Ishikawa (cell line): ENCODE results near the gene PLEKHA1.
A peak's percentile ranks its signal among the peaks of the same experiment; 100 is the strongest.

ENCODE experiments used
- CEBPB ChIP-seq: IDR thresholded peaks from 2 replicates; pipeline ENCODE4 v1.6.1; 2012
- CREB1 ChIP-seq: IDR thresholded peaks from 2 replicates; pipeline ENCODE4 v1.6.1; 2012; ENCODE audit warnings: low read depth
- EGR1 ChIP-seq: IDR thresholded peaks from 2 replicates; pipeline ENCODE4 v1.6.1; 2012
- EP300 ChIP-seq: IDR thresholded peaks from 2 replicates; pipeline ENCODE4 v1.6.1; 2012; ENCODE audit warnings: borderline replicate concordance
- FOXM1 ChIP-seq: IDR thresholded peaks from 2 replicates; pipeline ENCODE4 v1.6.1; 2012; ENCODE audit warnings: low read depth, borderline replicate concordance
- NFIC ChIP-seq: IDR thresholded peaks from 2 replicates; pipeline ENCODE4 v1.6.1; 2012
- RAD21 ChIP-seq: IDR thresholded peaks from 2 replicates; pipeline ENCODE4 v1.6.1; 2012; ENCODE audit warnings: low read depth
- TAF1 ChIP-seq: IDR thresholded peaks from 2 replicates; pipeline ENCODE4 v1.6.1; 2012; ENCODE audit warnings: low read depth, mild to moderate bottlenecking
- TCF12 ChIP-seq: IDR thresholded peaks from 2 replicates; pipeline ENCODE4 v1.6.1; 2012; ENCODE audit warnings: low read depth
- TEAD4 ChIP-seq: IDR thresholded peaks from 2 replicates; pipeline ENCODE4 v1.6.1; 2012
- YY1 ChIP-seq: IDR thresholded peaks from 2 replicates; pipeline ENCODE4 v1.6.1; 2012; ENCODE audit warnings: low read depth
- ZBTB7A ChIP-seq: IDR thresholded peaks from 2 replicates; pipeline ENCODE4 v1.6.1; 2012; ENCODE audit warnings: low read depth
- TF ChIP-seq, protein P1 (sequence below): IDR thresholded peaks from 2 replicates; pipeline ENCODE4 v1.6.1; 2012; ENCODE audit warnings: low read depth, mild to moderate bottlenecking
- TF ChIP-seq, protein P2 (sequence below): IDR thresholded peaks from 2 replicates; pipeline ENCODE4 v1.6.1; 2012
- TF ChIP-seq, protein P3 (sequence below): IDR thresholded peaks from 2 replicates; pipeline ENCODE4 v1.6.1; 2012

Gene PLEKHA1

DNA sequence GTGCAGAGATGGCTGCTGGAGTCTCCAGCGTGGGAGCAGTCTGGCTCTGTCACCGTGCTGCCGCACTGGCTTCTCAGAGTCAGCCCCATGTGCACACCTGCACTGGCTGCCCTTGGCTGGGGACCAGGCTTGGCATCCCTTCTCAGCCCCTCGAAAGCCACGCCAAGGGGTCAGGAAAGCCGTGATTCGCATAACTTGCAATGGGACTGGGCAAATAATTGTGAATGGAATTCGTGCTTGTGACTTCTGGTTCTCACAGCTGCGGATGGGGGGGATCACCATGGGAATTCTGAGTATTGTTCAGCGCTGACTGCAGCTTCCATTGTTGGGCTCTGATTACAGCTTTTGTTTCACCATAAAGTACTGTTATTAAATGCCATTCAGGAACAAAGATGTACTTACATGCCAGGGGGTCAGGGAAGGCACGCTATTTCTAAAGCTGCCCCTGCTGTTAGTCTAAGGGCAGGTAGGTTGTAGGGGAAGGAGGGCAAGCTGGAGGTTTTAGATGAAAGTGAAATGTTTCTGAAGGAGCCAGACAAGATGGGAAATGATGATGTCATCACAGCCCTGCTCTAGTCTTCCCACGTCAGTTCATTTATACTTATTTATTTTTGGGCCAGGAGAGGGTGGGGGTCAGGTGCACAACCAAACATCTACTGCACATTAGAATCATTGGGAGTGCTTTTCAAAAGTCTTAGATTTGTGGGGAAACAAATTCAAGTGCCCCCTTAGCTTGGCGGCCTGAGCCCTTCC, 5.8 kb upstream of the PLEKHA1 start:
- peak; percentile 89 for TF ChIP-seq TCF12
- TF ChIP-seq TAF1: no peak
- TF ChIP-seq YY1: no peak
- 0 out of 2 replicates have a peak, but pooled peaks have one; percentile 31 for TF ChIP-seq ZBTB7A
- peak; percentile 58; the same call in 1 of the 2 replicates for TF ChIP-seq TEAD4
- TF ChIP-seq, protein P1, sequence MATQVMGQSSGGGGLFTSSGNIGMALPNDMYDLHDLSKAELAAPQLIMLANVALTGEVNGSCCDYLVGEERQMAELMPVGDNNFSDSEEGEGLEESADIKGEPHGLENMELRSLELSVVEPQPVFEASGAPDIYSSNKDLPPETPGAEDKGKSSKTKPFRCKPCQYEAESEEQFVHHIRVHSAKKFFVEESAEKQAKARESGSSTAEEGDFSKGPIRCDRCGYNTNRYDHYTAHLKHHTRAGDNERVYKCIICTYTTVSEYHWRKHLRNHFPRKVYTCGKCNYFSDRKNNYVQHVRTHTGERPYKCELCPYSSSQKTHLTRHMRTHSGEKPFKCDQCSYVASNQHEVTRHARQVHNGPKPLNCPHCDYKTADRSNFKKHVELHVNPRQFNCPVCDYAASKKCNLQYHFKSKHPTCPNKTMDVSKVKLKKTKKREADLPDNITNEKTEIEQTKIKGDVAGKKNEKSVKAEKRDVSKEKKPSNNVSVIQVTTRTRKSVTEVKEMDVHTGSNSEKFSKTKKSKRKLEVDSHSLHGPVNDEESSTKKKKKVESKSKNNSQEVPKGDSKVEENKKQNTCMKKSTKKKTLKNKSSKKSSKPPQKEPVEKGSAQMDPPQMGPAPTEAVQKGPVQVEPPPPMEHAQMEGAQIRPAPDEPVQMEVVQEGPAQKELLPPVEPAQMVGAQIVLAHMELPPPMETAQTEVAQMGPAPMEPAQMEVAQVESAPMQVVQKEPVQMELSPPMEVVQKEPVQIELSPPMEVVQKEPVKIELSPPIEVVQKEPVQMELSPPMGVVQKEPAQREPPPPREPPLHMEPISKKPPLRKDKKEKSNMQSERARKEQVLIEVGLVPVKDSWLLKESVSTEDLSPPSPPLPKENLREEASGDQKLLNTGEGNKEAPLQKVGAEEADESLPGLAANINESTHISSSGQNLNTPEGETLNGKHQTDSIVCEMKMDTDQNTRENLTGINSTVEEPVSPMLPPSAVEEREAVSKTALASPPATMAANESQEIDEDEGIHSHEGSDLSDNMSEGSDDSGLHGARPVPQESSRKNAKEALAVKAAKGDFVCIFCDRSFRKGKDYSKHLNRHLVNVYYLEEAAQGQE: no peak
- peak; percentile 75; the same call in 1 of the 2 replicates for TF ChIP-seq EP300
- no peak for TF ChIP-seq EGR1
- no peak for TF ChIP-seq RAD21
- TF ChIP-seq FOXM1: 0 out of 2 replicates have a peak, but pooled peaks have one; percentile 36
- peak; percentile 61 for TF ChIP-seq NFIC
- peak; percentile 12; the same call in 1 of the 2 replicates for TF ChIP-seq CEBPB
- TF ChIP-seq, protein P2, sequence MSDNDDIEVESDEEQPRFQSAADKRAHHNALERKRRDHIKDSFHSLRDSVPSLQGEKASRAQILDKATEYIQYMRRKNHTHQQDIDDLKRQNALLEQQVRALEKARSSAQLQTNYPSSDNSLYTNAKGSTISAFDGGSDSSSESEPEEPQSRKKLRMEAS: no peak
- TF ChIP-seq, protein P3, sequence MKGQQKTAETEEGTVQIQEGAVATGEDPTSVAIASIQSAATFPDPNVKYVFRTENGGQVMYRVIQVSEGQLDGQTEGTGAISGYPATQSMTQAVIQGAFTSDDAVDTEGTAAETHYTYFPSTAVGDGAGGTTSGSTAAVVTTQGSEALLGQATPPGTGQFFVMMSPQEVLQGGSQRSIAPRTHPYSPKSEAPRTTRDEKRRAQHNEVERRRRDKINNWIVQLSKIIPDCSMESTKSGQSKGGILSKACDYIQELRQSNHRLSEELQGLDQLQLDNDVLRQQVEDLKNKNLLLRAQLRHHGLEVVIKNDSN: no peak
- no peak for TF ChIP-seq CREB1

DNA sequence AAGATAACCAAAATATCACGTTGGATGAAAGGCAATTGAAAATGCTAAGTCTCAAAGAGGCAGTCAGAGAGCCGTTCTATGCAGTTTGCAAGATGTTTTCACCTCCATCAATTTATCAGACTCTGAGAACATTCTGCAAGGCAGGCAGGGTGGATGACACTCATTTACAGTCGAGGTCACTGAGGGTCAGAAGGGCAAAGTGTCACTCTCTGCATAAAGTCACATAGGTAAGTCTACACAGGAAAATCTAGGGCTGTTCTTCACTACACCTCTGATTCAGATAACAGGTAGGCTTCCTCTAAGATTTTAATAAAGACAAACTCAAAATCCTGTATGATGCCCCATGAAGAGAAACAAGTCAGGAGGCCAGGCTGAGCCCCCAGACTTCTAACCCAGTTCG, 1.4 kb upstream of the PLEKHA1 start:
- TF ChIP-seq, protein P1: no peak
- TF ChIP-seq TCF12: no peak
- no peak for TF ChIP-seq EP300
- no peak for TF ChIP-seq EGR1
- TF ChIP-seq, protein P3: no peak
- TF ChIP-seq CEBPB: no peak
- TF ChIP-seq TEAD4: no peak
- TF ChIP-seq NFIC: no peak
- TF ChIP-seq CREB1: no peak
- TF ChIP-seq ZBTB7A: no peak
- TF ChIP-seq RAD21: no peak
- TF ChIP-seq YY1: no peak
- TF ChIP-seq, protein P2: no peak
- no peak for TF ChIP-seq TAF1
- TF ChIP-seq FOXM1: no peak

DNA sequence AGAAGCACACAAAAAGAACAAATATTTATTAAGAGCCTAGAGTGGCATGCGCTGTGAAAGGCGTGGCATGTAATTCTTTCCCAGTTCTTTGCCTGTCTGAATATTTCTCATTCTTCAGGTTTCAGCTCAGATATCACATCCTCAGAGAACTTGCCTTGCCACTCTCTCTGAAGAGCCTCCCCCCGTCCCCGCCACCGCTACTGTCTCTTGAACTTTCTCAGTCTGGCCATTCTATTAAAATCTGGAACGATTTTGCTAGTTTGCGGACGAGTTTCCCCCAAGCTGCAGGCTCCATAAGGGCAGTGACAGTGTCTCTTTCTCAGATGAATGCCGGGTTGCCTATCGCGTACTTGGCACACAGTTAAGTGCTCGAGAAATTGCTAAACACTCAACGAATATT, 787 bp upstream of the PLEKHA1 start:
- TF ChIP-seq EP300: no peak
- TF ChIP-seq CEBPB: 0 out of 2 replicates have a peak, but pooled peaks have one; percentile 36
- TF ChIP-seq, protein P2: 0 out of 2 replicates have a peak, but pooled peaks have one; percentile 6
- TF ChIP-seq YY1: no peak
- no peak for TF ChIP-seq FOXM1
- TF ChIP-seq TCF12: no peak; the same call in none of the 2 replicates
- TF ChIP-seq CREB1: no peak
- TF ChIP-seq NFIC: no peak
- TF ChIP-seq TAF1: no peak
- peak; percentile 79 for TF ChIP-seq TEAD4
- TF ChIP-seq, protein P3: no peak
- TF ChIP-seq, protein P1: no peak
- no peak for TF ChIP-seq RAD21
- TF ChIP-seq ZBTB7A: no peak
- TF ChIP-seq EGR1: no peak
